ENCODE data around the gene KIF25. TPM values are rescaled to one million over a fixed set of nuclear protein-coding genes. Genes with fewer than 3 reads are reported as not detected.
A peak's percentile ranks its signal among the peaks of the same experiment; 100 is the strongest.

The KIF25 gene
- total RNA-seq, 1 experiment from 2014 or later, result not detected

GRCh38 chr6:167951781-167952511 lies 45.5 kb upstream of the KIF25 start:
- no TSS peak for BruUV-seq (replicated peaks)
- H3K4me3 Mint-ChIP-seq (ENCODE audit: unreplicated experiment), result no peak overlapping the region
- no peaks in the 10 kb centered on the region for H3K9me3 Mint-ChIP-seq (ENCODE audit: unreplicated experiment)
- CTCF ChIA-PET, result interaction anchor here (0.8 to 1.5 kb wide), 2 partner anchors 10 to 201 kb away, joined by 3 to 4 read pairs; no protein-coding TSS in a partner anchor
- H3K4me1 Mint-ChIP-seq (ENCODE audit: insufficient read depth, unreplicated experiment), result peaks cover 13% of the 10 kb centered on the region
- intact Hi-C loops (cut with micrococcal nuclease), result no loop called here
- DNase-seq (ENCODE audit: unreplicated experiment), result peak; percentile 14
- peak overlapping the region; percentile 18 for H3K27ac Mint-ChIP-seq (ENCODE audit: low read depth, unreplicated experiment)
- peaks cover 79% of the 10 kb centered on the region for H3K36me3 Mint-ChIP-seq (ENCODE audit: insufficient read depth, unreplicated experiment)
- POLR2A ChIA-PET, result interaction anchor here (0.9 kb wide), 1 partner anchor 59 kb away, joined by 3 read pairs; no protein-coding TSS in a partner anchor
- TF ChIP-seq CTCF (IDR thresholded peaks at IDR 0.05; ENCODE audit: unreplicated experiment), result no peak
- no peaks in the 10 kb centered on the region for H3K27me3 Mint-ChIP-seq (ENCODE audit: insufficient read depth, unreplicated experiment)

- no peak overlapping the region for H3K4me3 Mint-ChIP-seq (ENCODE audit: unreplicated experiment)
- no peak for TF ChIP-seq CTCF (IDR thresholded peaks at IDR 0.05; ENCODE audit: unreplicated experiment)
- peaks cover 78% of the 10 kb centered on the region for H3K36me3 Mint-ChIP-seq (ENCODE audit: insufficient read depth, unreplicated experiment)
- H3K27ac Mint-ChIP-seq (ENCODE audit: low read depth, unreplicated experiment), result peak overlapping the region; percentile 18
- peak; percentile 5 for DNase-seq (ENCODE audit: unreplicated experiment)
- ChIA-PET CTCF (interaction anchor here (1.2 to 1.5 kb wide), 2 partner anchors 10 to 15 kb away, joined by 3 to 4 read pairs; no protein-coding TSS in a partner anchor), POLR2A (interaction anchor here (0.9 kb wide), 1 partner anchor 59 kb away, joined by 3 read pairs; no protein-coding TSS in a partner anchor)
- peaks cover 17% of the 10 kb centered on the region for H3K4me1 Mint-ChIP-seq (ENCODE audit: insufficient read depth, unreplicated experiment)
- H3K9me3 Mint-ChIP-seq (ENCODE audit: unreplicated experiment), result no peaks in the 10 kb centered on the region
- no peaks in the 10 kb centered on the region for H3K27me3 Mint-ChIP-seq (ENCODE audit: insufficient read depth, unreplicated experiment)
- no TSS peak for BruUV-seq (replicated peaks)
- intact Hi-C loops (cut with micrococcal nuclease), result no loop called here
Measured at GRCh38 chr6:167952512-167952859, 45.0 kb upstream of the KIF25 start.

- POLR2A ChIA-PET, result no interaction called here
- Mint-ChIP-seq H3K27me3 (ENCODE audit: insufficient read depth, unreplicated experiment) (no peaks in the 10 kb centered on the region), H3K36me3 (ENCODE audit: insufficient read depth, unreplicated experiment) (peaks cover 70% of the 10 kb centered on the region)
Measured at GRCh38 chr6:167953551-167953950, 43.9 kb upstream of the KIF25 start.

GRCh38 chr6:167954151-167954550 lies 43.3 kb upstream of the KIF25 start:
- BruUV-seq (replicated peaks), result no TSS peak
- ChIA-PET POLR2A (no interaction called here), CTCF (no interaction called here)
- H3K27ac Mint-ChIP-seq (ENCODE audit: low read depth, unreplicated experiment), result no peak overlapping the region
- H3K36me3 Mint-ChIP-seq (ENCODE audit: insufficient read depth, unreplicated experiment), result peaks cover 64% of the 10 kb centered on the region
- no peak overlapping the region for H3K4me3 Mint-ChIP-seq (ENCODE audit: unreplicated experiment)
- no peaks in the 10 kb centered on the region for H3K9me3 Mint-ChIP-seq (ENCODE audit: unreplicated experiment)
- peaks cover 20% of the 10 kb centered on the region for H3K4me1 Mint-ChIP-seq (ENCODE audit: insufficient read depth, unreplicated experiment)
- H3K27me3 Mint-ChIP-seq (ENCODE audit: insufficient read depth, unreplicated experiment), result no peaks in the 10 kb centered on the region
- no peak for TF ChIP-seq CTCF (IDR thresholded peaks at IDR 0.05; ENCODE audit: unreplicated experiment)
- intact Hi-C loops (cut with micrococcal nuclease), result no loop called here
- no peak for DNase-seq (ENCODE audit: unreplicated experiment)

More at GRCh38 chr6:167953551-167953950, 43.9 kb upstream of the KIF25 start:
- no peak for TF ChIP-seq CTCF (IDR thresholded peaks at IDR 0.05; ENCODE audit: unreplicated experiment)
- no peaks in the 10 kb centered on the region for H3K9me3 Mint-ChIP-seq (ENCODE audit: unreplicated experiment)
- CTCF ChIA-PET, result interaction anchor here (1.2 to 1.5 kb wide), 2 partner anchors 9 to 14 kb away, joined by 3 to 4 read pairs; no protein-coding TSS in a partner anchor
- no TSS peak for BruUV-seq (replicated peaks)
- H3K4me1 Mint-ChIP-seq (ENCODE audit: insufficient read depth, unreplicated experiment), result peaks cover 20% of the 10 kb centered on the region
- intact Hi-C loops (cut with micrococcal nuclease), result no loop called here
- no peak overlapping the region for H3K27ac Mint-ChIP-seq (ENCODE audit: low read depth, unreplicated experiment)
- H3K4me3 Mint-ChIP-seq (ENCODE audit: unreplicated experiment), result no peak overlapping the region
- no peak for DNase-seq (ENCODE audit: unreplicated experiment)
